GM23248 (cell line): ENCODE measurements around the gene CDC42EP4. TPM values are rescaled to one million over a fixed set of nuclear protein-coding genes. Genes with fewer than 3 reads are reported as not detected.

Experiments used
- DNase-seq: peaks from one replicate; pipeline ENCODE4 v3.0.0-alpha.2; 2015
- H2AFZ ChIP-seq: fragments of 200-600 bp; sonication (generic); 2 replicates; pipeline ENCODE4 v1.6.1; 2016; ENCODE audit warnings: antibody characterized with exemption
- H3F3A ChIP-seq: fragments of 200-600 bp; sonication (generic); 2 replicates; pipeline ENCODE4 v1.6.1; 2016; ENCODE audit warnings: mild to moderate bottlenecking, antibody characterized with exemption, mixed run types; ENCODE audit not compliant: insufficient read depth
- H3K27ac ChIP-seq: fragments of 200-600 bp; sonication (generic); 2 replicates; pipeline ENCODE4 v1.5.1; 2016; ENCODE audit warnings: mild to moderate bottlenecking
- H3K27me3 ChIP-seq: fragments of 200-600 bp; sonication (generic); replicated peaks from 2 replicates; pipeline ENCODE4 v1.6.1; 2016; ENCODE audit warnings: mild to moderate bottlenecking; ENCODE audit not compliant: insufficient read depth
- H3K36me3 ChIP-seq: fragments of 200-600 bp; sonication (generic); 2 replicates; pipeline ENCODE4 v1.6.1; 2016; ENCODE audit warnings: low read depth, mild to moderate bottlenecking
- H3K4me1 ChIP-seq: fragments of 200-600 bp; sonication (generic); 2 replicates; pipeline ENCODE4 v1.6.1; 2016; ENCODE audit warnings: mild to moderate bottlenecking; ENCODE audit not compliant: insufficient read depth
- H3K4me2 ChIP-seq: fragments of 200-600 bp; sonication (generic); one replicate; pipeline ENCODE4 v1.6.1; 2016; ENCODE audit warnings: mild to moderate bottlenecking; ENCODE audit not compliant: unreplicated experiment
- H3K4me3 ChIP-seq: fragments of 200-600 bp; sonication (generic); 2 replicates; pipeline ENCODE4 v1.5.1; 2016; ENCODE audit warnings: mild to moderate bottlenecking
- H3K79me2 ChIP-seq: fragments of 200-600 bp; sonication (generic); 2 replicates; pipeline ENCODE4 v1.6.1; 2016; ENCODE audit warnings: mild to moderate bottlenecking; ENCODE audit not compliant: insufficient read depth
- H3K9ac ChIP-seq: fragments of 200-600 bp; sonication (generic); 2 replicates; pipeline ENCODE4 v1.6.1; 2016; ENCODE audit warnings: mild to moderate bottlenecking
- H3K9me2 ChIP-seq: fragments of 200-600 bp; sonication (generic); 2 replicates; pipeline ENCODE4 v1.6.1; 2016; ENCODE audit warnings: mixed run types, mild to moderate bottlenecking, moderate library complexity; ENCODE audit not compliant: insufficient read depth
- H3K9me3 ChIP-seq: fragments of 200-600 bp; sonication (generic); one replicate; pipeline ENCODE4 v1.6.1; 2017; ENCODE audit warnings: low read depth
- H4K20me1 ChIP-seq: fragments of 200-600 bp; sonication (generic); 2 replicates; pipeline ENCODE4 v1.6.0; 2016; ENCODE audit not compliant: insufficient read depth
- EZH2 ChIP-seq: fragments of 200-600 bp; sonication (generic); IDR thresholded peaks from 2 replicates; pipeline ENCODE4 v1.6.1; 2018; ENCODE audit warnings: antibody characterized with exemption, mild to moderate bottlenecking; ENCODE audit not compliant: insufficient read depth, poor library complexity, severe bottlenecking
- EZH2phosphoT487 ChIP-seq: fragments of 200-600 bp; sonication (generic); IDR thresholded peaks from 2 replicates; pipeline ENCODE4 v1.6.1; 2018; ENCODE audit warnings: antibody characterized with exemption, moderate library complexity, mild to moderate bottlenecking, low read depth; ENCODE audit not compliant: insufficient read depth
- WGBS, 2 experiments: methylation state at CpG; one replicate each; pipeline ENCODE4 v1.1.6; 2015 to 2017; ENCODE audit warnings: low lambda C conversion rate in 2 of 2, low coverage in 1 of 2; ENCODE audit errors: missing lambda C conversion rate in 2 of 2; 5-methylcytosine and 5-hydroxymethylcytosine counted together
- in situ Hi-C: fragments of 300-500 bp; cut with MboI; formaldehyde crosslinking; loops from 2 replicates; pipeline ENCODE4 v1.15.0; 2020
- polyA plus RNA-seq: library from polyadenylated mRNA; unstranded; fragments of >200 nt; fragmentation: Nextera tagmentation; extraction: Ambion mirVana; gene quantifications from 2 replicates; pipeline ENCODE4 v1.2.1, GENCODE V29; 2016
- total RNA-seq: library from RNA; depleted of rRNA; stranded (reverse); fragments of >200 nt; shearing (Covaris generic); gene quantifications from 2 replicates; pipeline ENCODE4 v1.2.3, GENCODE V29; 2014

Gene CDC42EP4
- total and polyA plus RNA-seq, 2 experiments from 2014 or later = 31.2 to 34.6 TPM

DNA sequence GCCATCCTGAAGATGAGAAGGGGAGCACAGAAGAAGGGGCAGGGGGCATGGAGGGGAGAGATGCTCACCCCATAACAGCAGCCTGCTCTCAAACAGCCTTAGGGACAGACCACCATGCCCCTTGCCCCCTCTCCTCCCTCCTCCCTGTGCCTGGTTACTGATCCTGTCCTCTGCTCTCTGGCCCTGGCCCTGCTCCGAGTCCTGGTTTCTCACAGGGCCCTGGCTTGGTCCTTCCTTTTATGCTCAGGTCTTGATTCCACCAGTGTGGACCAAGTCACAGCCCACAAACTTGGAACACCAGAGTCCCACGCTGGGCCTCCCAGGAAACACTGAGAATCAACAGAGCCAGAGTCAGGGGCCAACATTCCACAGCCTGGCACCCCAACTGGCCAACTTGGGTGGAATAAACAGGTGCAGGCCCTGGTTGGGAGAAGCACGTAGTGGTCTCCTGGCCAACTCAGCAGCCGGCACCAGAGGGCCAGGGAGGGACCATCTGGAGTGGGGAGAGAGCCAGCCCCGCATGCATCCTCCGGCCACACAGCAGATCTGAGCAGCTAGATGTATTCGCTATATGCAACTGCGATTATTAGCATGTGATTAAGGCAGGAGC, 44.9 kb upstream of the CDC42EP4 start:
- Histone ChIP-seq H3F3A (no peaks in the 10 kb centered on the region), H4K20me1 (no peaks in the 10 kb centered on the region), H3K79me2 (no peaks in the 10 kb centered on the region), H3K9ac (no peak overlapping the region), H3K27me3 (no peaks in the 10 kb centered on the region; the same call in 1 of the 2 replicates), H3K4me3 (no peak overlapping the region), H3K36me3 (no peaks in the 10 kb centered on the region), H2AFZ (no peak overlapping the region), H3K4me2 (no peak overlapping the region), H3K27ac (no peak overlapping the region), H3K9me3 (no peaks in the 10 kb centered on the region), H3K4me1 (no peaks in the 10 kb centered on the region), H3K9me2 (no peaks in the 10 kb centered on the region)
- WGBS, 2 experiments = 78 to 81% methylated on average over 8 of the region's 8 CpGs
- TF ChIP-seq EZH2phosphoT487 = no peak
- in situ Hi-C loops = loop anchor here (25.0 kb wide), 2 partner anchors 644 to 769 kb away; no protein-coding TSS in a partner anchor
- DNase-seq = no peak

DNA sequence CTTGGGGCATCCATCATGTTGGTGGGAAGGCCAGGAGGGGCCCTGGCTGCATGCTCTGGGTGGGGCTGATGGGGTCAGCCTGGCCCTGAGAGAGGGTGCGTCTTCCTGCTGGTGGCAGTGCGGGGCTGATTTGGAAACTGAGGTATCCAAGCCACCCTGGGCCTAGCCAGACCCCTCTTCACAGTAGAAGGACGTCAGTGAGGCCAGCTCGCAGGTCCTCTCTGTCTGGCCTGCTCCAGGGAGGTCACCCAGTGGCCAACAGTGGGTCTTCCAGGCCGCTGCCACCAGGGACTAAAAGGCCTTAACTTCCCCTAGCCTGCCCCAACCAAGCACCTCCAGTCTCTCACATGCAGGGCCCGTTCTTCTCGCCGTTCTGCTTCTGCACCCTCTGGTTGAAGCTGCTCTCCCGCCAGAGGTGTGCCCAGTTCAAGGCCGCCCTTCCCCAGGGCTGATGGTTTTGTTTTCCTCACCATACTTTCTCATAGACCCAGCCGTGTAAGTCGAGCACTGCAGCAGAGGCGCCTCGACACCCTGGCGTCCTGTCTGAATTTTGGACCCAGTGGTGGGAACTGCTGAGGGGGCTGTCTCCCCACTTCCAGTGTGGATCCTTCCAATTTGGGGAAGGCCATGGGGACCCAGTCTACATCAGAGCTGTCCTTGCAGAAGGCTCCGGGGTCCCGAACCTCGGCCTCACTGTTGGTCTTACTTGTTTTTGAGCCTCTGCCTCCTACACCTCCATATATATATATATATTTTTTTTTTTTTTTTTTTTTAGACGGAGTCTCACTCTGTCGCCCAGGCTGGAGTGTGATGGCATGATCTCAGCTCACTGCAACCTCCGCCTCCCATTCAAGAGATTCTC, 42.9 kb upstream of the CDC42EP4 start:
- WGBS, 2 experiments = 93% methylated on average over 19 to 20 of the region's 21 CpGs
- Histone ChIP-seq H3K4me2 (no peak overlapping the region), H3F3A (no peaks in the 10 kb centered on the region), H3K4me3 (no peak overlapping the region), H3K9me3 (no peaks in the 10 kb centered on the region), H4K20me1 (no peaks in the 10 kb centered on the region), H3K27me3 (no peaks in the 10 kb centered on the region; the same call in 1 of the 2 replicates), H2AFZ (no peak overlapping the region), H3K9me2 (no peaks in the 10 kb centered on the region), H3K9ac (no peak overlapping the region), H3K36me3 (no peaks in the 10 kb centered on the region), H3K79me2 (no peaks in the 10 kb centered on the region), H3K4me1 (no peaks in the 10 kb centered on the region), H3K27ac (no peak overlapping the region)
- in situ Hi-C loops = loop anchor here (25.0 kb wide), 2 partner anchors 642 to 767 kb away; no protein-coding TSS in a partner anchor
- DNase-seq = no peak
- no peak for TF ChIP-seq EZH2phosphoT487
- TF ChIP-seq EZH2 = no peak

DNA sequence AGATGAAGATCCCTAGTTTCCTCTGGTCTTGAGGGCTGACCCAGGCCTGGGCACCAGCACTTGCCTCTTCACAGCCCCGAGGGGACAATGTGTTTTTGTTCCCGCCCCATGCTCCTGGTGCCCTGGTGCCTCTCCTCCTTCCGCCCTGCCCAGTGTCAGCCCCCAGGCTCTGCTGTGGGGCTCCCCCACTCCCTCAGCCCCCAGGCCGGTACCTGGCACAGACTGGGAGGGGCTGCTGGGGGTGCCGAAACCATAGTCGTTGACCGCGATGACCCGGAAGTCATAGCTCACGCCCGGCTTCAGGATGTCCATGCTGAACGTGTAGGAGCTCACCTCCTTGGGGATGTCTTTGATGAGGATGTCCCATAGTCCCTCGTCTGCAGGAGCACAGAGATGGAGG, 40.5 kb upstream of the CDC42EP4 start:
- Histone ChIP-seq H3F3A (no peaks in the 10 kb centered on the region), H4K20me1 (no peaks in the 10 kb centered on the region), H2AFZ (no peak overlapping the region), H3K36me3 (no peaks in the 10 kb centered on the region), H3K27me3 (no peaks in the 10 kb centered on the region), H3K4me1 (no peaks in the 10 kb centered on the region), H3K9ac (no peak overlapping the region), H3K9me3 (no peaks in the 10 kb centered on the region), H3K4me2 (no peak overlapping the region), H3K27ac (no peak overlapping the region), H3K79me2 (no peaks in the 10 kb centered on the region), H3K9me2 (no peaks in the 10 kb centered on the region), H3K4me3 (no peak overlapping the region)
- in situ Hi-C loops = loop anchor here (25.0 kb wide), 2 partner anchors 640 to 765 kb away; no protein-coding TSS in a partner anchor
- TF ChIP-seq EZH2 (no peak), EZH2phosphoT487 (no peak)
- WGBS, 2 experiments = 92 to 94% methylated on average over 12 to 13 of the region's 13 CpGs
- no peak for DNase-seq

DNA sequence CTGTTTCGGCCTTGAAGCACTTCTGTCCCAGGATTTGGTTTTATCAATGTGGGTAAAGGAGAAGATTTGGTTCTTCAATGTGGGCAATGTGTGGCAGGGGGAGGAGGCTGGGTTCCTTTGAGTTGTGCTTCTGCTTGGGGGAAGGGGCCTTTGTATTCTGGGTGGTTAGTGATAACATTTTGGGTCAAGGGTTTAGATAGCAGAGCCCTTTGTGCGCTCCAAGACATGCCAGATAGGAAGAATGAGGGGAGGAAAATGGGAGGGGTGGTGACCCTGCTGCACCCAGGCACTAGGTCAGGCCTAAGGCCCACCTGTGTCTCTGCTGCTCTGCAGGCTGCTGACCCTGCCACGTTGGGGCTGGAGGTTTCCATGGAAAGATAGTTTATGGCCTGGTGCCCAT, 40.0 kb upstream of the CDC42EP4 start:
- TF ChIP-seq EZH2phosphoT487 (no peak), EZH2 (no peak)
- no peak overlapping the region for H3K4me3 ChIP-seq
- no peaks in the 10 kb centered on the region for H3F3A ChIP-seq
- no peaks in the 10 kb centered on the region for H3K9me3 ChIP-seq
- no peak overlapping the region for H3K27ac ChIP-seq
- no peak overlapping the region for H3K4me2 ChIP-seq
- no peak for DNase-seq
- no peaks in the 10 kb centered on the region for H3K79me2 ChIP-seq
- no peaks in the 10 kb centered on the region for H3K27me3 ChIP-seq
- no peak overlapping the region for H2AFZ ChIP-seq
- no peak overlapping the region for H3K9ac ChIP-seq
- no peaks in the 10 kb centered on the region for H3K9me2 ChIP-seq
- no peaks in the 10 kb centered on the region for H3K4me1 ChIP-seq
- 66 to 68% methylated on average over 3 of the region's 3 CpGs for WGBS, 2 experiments
- in situ Hi-C loops = loop anchor here (25.0 kb wide), 2 partner anchors 639 to 764 kb away; no protein-coding TSS in a partner anchor
- H4K20me1 ChIP-seq = no peaks in the 10 kb centered on the region
- no peaks in the 10 kb centered on the region for H3K36me3 ChIP-seq
